ENCODE measurements around the gene SLC25A45. TPM values are rescaled to one million over a fixed set of nuclear protein-coding genes. Genes with fewer than 3 reads are reported as not detected.

SLC25A45 gene
- total RNA-seq, 1 donor from 2014 or later: 5.3 TPM

GRCh38 chr11:65419772-65420481, 37.5 kb upstream of the SLC25A45 start:
- H3K4me1 Mint-ChIP-seq (ENCODE audit: low read depth): peaks cover 75% of the 10 kb centered on the region
- TF ChIP-seq, protein P1, sequence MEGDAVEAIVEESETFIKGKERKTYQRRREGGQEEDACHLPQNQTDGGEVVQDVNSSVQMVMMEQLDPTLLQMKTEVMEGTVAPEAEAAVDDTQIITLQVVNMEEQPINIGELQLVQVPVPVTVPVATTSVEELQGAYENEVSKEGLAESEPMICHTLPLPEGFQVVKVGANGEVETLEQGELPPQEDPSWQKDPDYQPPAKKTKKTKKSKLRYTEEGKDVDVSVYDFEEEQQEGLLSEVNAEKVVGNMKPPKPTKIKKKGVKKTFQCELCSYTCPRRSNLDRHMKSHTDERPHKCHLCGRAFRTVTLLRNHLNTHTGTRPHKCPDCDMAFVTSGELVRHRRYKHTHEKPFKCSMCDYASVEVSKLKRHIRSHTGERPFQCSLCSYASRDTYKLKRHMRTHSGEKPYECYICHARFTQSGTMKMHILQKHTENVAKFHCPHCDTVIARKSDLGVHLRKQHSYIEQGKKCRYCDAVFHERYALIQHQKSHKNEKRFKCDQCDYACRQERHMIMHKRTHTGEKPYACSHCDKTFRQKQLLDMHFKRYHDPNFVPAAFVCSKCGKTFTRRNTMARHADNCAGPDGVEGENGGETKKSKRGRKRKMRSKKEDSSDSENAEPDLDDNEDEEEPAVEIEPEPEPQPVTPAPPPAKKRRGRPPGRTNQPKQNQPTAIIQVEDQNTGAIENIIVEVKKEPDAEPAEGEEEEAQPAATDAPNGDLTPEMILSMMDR (IDR thresholded peaks at IDR 0.05; ENCODE audit: unreplicated experiment): no peak
- no peaks in the 10 kb centered on the region for H3K27me3 Mint-ChIP-seq
- no peak for DNase-seq (ENCODE audit: low spot score, unreplicated experiment)
- no peaks in the 10 kb centered on the region for H3K36me3 Mint-ChIP-seq (ENCODE audit: insufficient read depth)
- peak overlapping the region; percentile 99 for H3K27ac Mint-ChIP-seq
- H3K4me3 Mint-ChIP-seq (ENCODE audit: low read depth): peak overlapping the region; percentile 17
- H3K9me3 Mint-ChIP-seq (ENCODE audit: low read depth): no peaks in the 10 kb centered on the region

GRCh38 chr11:65419460-65419771, 37.0 kb upstream of the SLC25A45 start:
- TF ChIP-seq, protein P1 (IDR thresholded peaks at IDR 0.05; ENCODE audit: unreplicated experiment): no peak
- Mint-ChIP-seq H3K36me3 (ENCODE audit: insufficient read depth) (no peaks in the 10 kb centered on the region), H3K27me3 (no peaks in the 10 kb centered on the region), H3K4me3 (ENCODE audit: low read depth) (peak overlapping the region; percentile 47), H3K27ac (peak overlapping the region; percentile 99), H3K4me1 (ENCODE audit: low read depth) (peaks cover 69% of the 10 kb centered on the region), H3K9me3 (ENCODE audit: low read depth) (no peaks in the 10 kb centered on the region)
- DNase-seq (ENCODE audit: low spot score, unreplicated experiment): no peak

GRCh38 chr11:65418681-65419459, 36.4 kb upstream of the SLC25A45 start:
- H3K27me3 Mint-ChIP-seq: no peaks in the 10 kb centered on the region
- TF ChIP-seq, protein P1 (IDR thresholded peaks at IDR 0.05; ENCODE audit: unreplicated experiment): no peak
- no peaks in the 10 kb centered on the region for H3K9me3 Mint-ChIP-seq (ENCODE audit: low read depth)
- H3K4me1 Mint-ChIP-seq (ENCODE audit: low read depth): peaks cover 64% of the 10 kb centered on the region
- peak overlapping the region; percentile 47 for H3K4me3 Mint-ChIP-seq (ENCODE audit: low read depth)
- peak overlapping the region; percentile 99 for H3K27ac Mint-ChIP-seq
- H3K36me3 Mint-ChIP-seq (ENCODE audit: insufficient read depth): no peaks in the 10 kb centered on the region
- peak; percentile 62 for DNase-seq (ENCODE audit: low spot score, unreplicated experiment)

DNA sequence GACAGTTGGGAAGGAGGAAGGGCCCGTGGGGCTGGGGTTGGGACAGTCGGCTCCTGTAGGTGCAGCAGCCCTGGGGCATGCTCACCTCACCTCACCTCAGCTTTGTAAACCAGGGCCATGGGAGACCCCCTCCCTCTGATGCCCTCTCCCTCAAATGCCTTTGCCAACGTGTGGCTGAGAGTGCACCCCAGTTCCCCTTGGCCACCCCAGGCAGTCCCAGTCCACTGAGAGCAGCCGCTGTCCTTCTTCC, 35.9 kb upstream of the SLC25A45 start:
- no peak for DNase-seq (ENCODE audit: low spot score, unreplicated experiment)
- Mint-ChIP-seq H3K27ac (peak overlapping the region; percentile 99), H3K36me3 (ENCODE audit: insufficient read depth) (no peaks in the 10 kb centered on the region), H3K4me3 (ENCODE audit: low read depth) (peak overlapping the region; percentile 47), H3K4me1 (ENCODE audit: low read depth) (peaks cover 60% of the 10 kb centered on the region), H3K27me3 (no peaks in the 10 kb centered on the region), H3K9me3 (ENCODE audit: low read depth) (no peaks in the 10 kb centered on the region)
- TF ChIP-seq, protein P1 (IDR thresholded peaks at IDR 0.05; ENCODE audit: unreplicated experiment): no peak

DNA sequence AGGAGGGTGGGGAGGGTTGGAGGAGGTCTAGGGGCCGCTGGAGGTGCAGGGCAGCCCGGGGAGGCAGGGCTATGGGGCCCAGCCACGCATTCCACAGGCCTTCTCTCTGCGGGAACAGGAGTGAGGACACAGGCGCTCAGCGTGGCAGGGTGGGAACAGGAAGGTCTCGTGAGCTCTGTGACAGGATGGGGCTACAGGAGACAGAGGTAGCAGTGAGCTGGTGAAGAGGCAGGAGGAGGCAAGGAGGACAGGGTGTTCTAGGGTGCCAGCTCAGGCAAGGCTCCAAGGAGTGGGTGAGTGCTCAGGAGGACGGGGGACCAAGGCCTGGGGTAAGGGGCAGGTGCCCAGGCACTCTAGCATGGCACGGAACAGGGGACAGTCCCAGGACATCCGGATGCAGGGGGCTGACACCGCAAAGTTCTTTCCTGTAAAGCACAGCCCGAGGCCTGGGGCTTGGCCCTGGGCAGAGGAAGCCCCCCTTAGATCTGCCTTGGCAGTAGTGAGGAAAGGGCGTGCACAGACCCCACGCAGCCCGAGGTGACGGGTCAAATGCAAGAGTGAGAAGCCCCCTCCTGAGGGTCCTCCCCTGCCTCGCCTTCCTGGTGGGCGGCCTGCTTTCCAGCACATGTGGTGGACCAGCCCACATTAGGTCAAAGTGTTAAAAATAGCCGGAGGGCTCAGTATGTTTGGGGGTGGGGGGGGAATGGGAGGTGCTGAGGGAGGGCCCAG, 35.4 kb upstream of the SLC25A45 start:
- no peak for DNase-seq (ENCODE audit: low spot score, unreplicated experiment)
- TF ChIP-seq, protein P1 (IDR thresholded peaks at IDR 0.05; ENCODE audit: unreplicated experiment): no peak
- Mint-ChIP-seq H3K27ac (peak overlapping the region; percentile 94), H3K9me3 (ENCODE audit: low read depth) (no peaks in the 10 kb centered on the region), H3K27me3 (no peaks in the 10 kb centered on the region), H3K36me3 (ENCODE audit: insufficient read depth) (no peaks in the 10 kb centered on the region), H3K4me1 (ENCODE audit: low read depth) (peaks cover 58% of the 10 kb centered on the region), H3K4me3 (ENCODE audit: low read depth) (peak overlapping the region; percentile 35)
